ENCODE data around the gene PPP1R14C. TPM values are rescaled to one million over a fixed set of nuclear protein-coding genes. Genes with fewer than 3 reads are reported as not detected.

Gene PPP1R14C
- total RNA-seq, 2 donors from 2014 or later, result 94.9 to 114 TPM

Other genes with a start within 250 kb of the PPP1R14C start
- 1 to 10 TPM in 1 of 2 donors, under 1 TPM in 1; 0.89 to 1.2 TPM for gene RAET1E, start 244.9 kb upstream of the PPP1R14C start, total RNA-seq
- gene RAET1G, start 219.9 kb upstream of the PPP1R14C start, total RNA-seq, result 1 to 10 TPM in 1 of 2 donors, under 1 TPM in 1; 0.55 to 1.1 TPM
- gene ULBP2, start 201.0 kb upstream of the PPP1R14C start, total RNA-seq, result 1 to 10 TPM in 1 of 2 donors, under 1 TPM in 1; 0.71 to 1.1 TPM
- gene ULBP1, start 179.1 kb upstream of the PPP1R14C start, total RNA-seq, result under 1 TPM; 0.08 to 0.12 TPM
- not detected for gene RAET1L, start 117.5 kb upstream of the PPP1R14C start, total RNA-seq
- 1 to 10 TPM in 1 of 2 donors, under 1 TPM in 1; 0.60 to 1.4 TPM for gene ULBP3, start 73.9 kb upstream of the PPP1R14C start, total RNA-seq
- not detected for gene IYD, start 226.0 kb downstream of the PPP1R14C start, total RNA-seq

Data from left cardiac atrium (tissue), 2 donors.